WTC11 (cell line): Measurements from ENCODE around the gene RBM20. TPM values are rescaled to one million over a fixed set of nuclear protein-coding genes. Genes with fewer than 3 reads are reported as not detected.

Source experiments
- ATAC-seq: fragments of 200-7000 bp; cut with Tn5 transposase; 2 replicates; pipeline ENCODE4 v1.10.0; 2021; ENCODE audit warnings: mild to moderate bottlenecking, moderate library complexity
- CTCF ChIA-PET: fragments of 300-600 bp; sonication (Branson Sonifier 250); formaldehyde crosslinking; loops from one replicate; lab custom pipeline; 2021; ENCODE audit warnings: antibody characterized with exemption; lab: Charles Lee
- POLR2A ChIA-PET: fragments of 350-600 bp; sonication (Branson Sonifier 250); formaldehyde crosslinking; loops from one replicate; lab custom pipeline; 2021; ENCODE audit warnings: antibody characterized with exemption; lab: Charles Lee
- DNase-seq: peaks from one replicate; pipeline ENCODE4 v3.0.0; 2021; ENCODE audit warnings: low spot score
- H3K27ac Mint-ChIP-seq: 2 replicates; pipeline ENCODE4 v1.8.0; 2021; ENCODE audit warnings: mixed read lengths
- H3K27me3 Mint-ChIP-seq: 2 replicates; pipeline ENCODE4 v1.8.0; 2021; ENCODE audit warnings: low read depth, mild to moderate bottlenecking, moderate library complexity, mixed read lengths
- H3K36me3 Mint-ChIP-seq: 2 replicates; pipeline ENCODE4 v1.8.0; 2021; ENCODE audit warnings: mixed read lengths
- H3K4me1 Mint-ChIP-seq: 2 replicates; pipeline ENCODE4 v1.8.0; 2022; ENCODE audit warnings: mixed read lengths
- H3K4me3 Mint-ChIP-seq: 2 replicates; pipeline ENCODE4 v1.8.0; 2021; ENCODE audit warnings: mild to moderate bottlenecking, moderate library complexity, mixed read lengths
- H3K9me3 Mint-ChIP-seq: 2 replicates; pipeline ENCODE4 v1.8.0; 2021; ENCODE audit warnings: mixed read lengths
- CREB1 ChIP-seq: sonication (generic); formaldehyde crosslinking; IDR thresholded peaks from 2 replicates; pipeline ENCODE4 v1.8.0; 2023; ENCODE audit warnings: mild to moderate bottlenecking, missing genetic modification reagents
- CREM ChIP-seq: sonication (generic); formaldehyde crosslinking; IDR thresholded peaks from 2 replicates; pipeline ENCODE4 v1.8.1; 2022; ENCODE audit warnings: mild to moderate bottlenecking, missing genetic modification reagents, moderate library complexity
- FOXJ3 ChIP-seq: sonication (generic); formaldehyde crosslinking; IDR thresholded peaks from 2 replicates; pipeline ENCODE4 v1.9.0; 2021; ENCODE audit warnings: missing genetic modification reagents, mild to moderate bottlenecking, borderline replicate concordance
- GRHL2 ChIP-seq: fragments of 250-450 bp; sonication (Bioruptor Pico); IDR thresholded peaks from 2 replicates; pipeline ENCODE4 v1.8.0; 2022; ENCODE audit warnings: mild to moderate bottlenecking, moderate library complexity; ENCODE audit not compliant: insufficient replicate concordance, severe bottlenecking
- HMGA2 ChIP-seq: fragments of 250-450 bp; sonication (Bioruptor Pico); IDR thresholded peaks from 2 replicates; pipeline ENCODE4 v1.4.0; 2021; ENCODE audit warnings: mild to moderate bottlenecking, moderate library complexity
- HMGXB4 ChIP-seq: sonication (generic); formaldehyde crosslinking; IDR thresholded peaks from 2 replicates; pipeline ENCODE4 v1.8.1; 2023; ENCODE audit warnings: mild to moderate bottlenecking, moderate library complexity, missing genetic modification reagents
- NR1H2 ChIP-seq: sonication (generic); formaldehyde crosslinking; IDR thresholded peaks from 2 replicates; pipeline ENCODE4 v1.9.0; 2021; ENCODE audit warnings: mild to moderate bottlenecking, moderate library complexity, missing genetic modification reagents
- NR3C1 ChIP-seq: sonication (generic); formaldehyde crosslinking; conservative IDR thresholded peaks from 2 replicates; pipeline ENCODE4 v1.8.1; 2023; ENCODE audit warnings: low read depth, mild to moderate bottlenecking, missing genetic modification reagents
- PRRX2 ChIP-seq: fragments of 250-450 bp; sonication (Bioruptor Pico); IDR thresholded peaks from 2 replicates; pipeline ENCODE4 v1.8.0; 2021; ENCODE audit warnings: mild to moderate bottlenecking
- TEAD1 ChIP-seq: sonication (generic); formaldehyde crosslinking; IDR thresholded peaks from 2 replicates; pipeline ENCODE4 v1.8.0; 2022; ENCODE audit warnings: mild to moderate bottlenecking, missing genetic modification reagents
- ZNF121 ChIP-seq: sonication (generic); formaldehyde crosslinking; IDR thresholded peaks from 2 replicates; pipeline ENCODE4 v1.8.0; 2023; ENCODE audit warnings: missing genetic modification reagents
- ZNF423 ChIP-seq: fragments of 250-450 bp; sonication (Bioruptor Pico); IDR thresholded peaks from 2 replicates; pipeline ENCODE4 v2.1.2; 2022; ENCODE audit warnings: mild to moderate bottlenecking, moderate library complexity
- ZNF671 ChIP-seq: fragments of 250-450 bp; sonication (Bioruptor Pico); IDR thresholded peaks from 2 replicates; pipeline ENCODE4 v1.8.0; 2021; ENCODE audit warnings: mild to moderate bottlenecking
- total RNA-seq: library from RNA; stranded (reverse); gene quantifications from 3 replicates; pipeline ENCODE4 v1.2.3, GENCODE V29; 2021
- TF ChIP-seq, protein P1 (sequence below): sonication (generic); formaldehyde crosslinking; IDR thresholded peaks from 2 replicates; pipeline ENCODE4 v1.8.1; 2022; ENCODE audit warnings: missing genetic modification reagents, borderline replicate concordance
- TF ChIP-seq, protein P2 (sequence below): sonication (generic); formaldehyde crosslinking; IDR thresholded peaks from 2 replicates; pipeline ENCODE4 v1.8.0; 2022; ENCODE audit warnings: mild to moderate bottlenecking, missing genetic modification reagents
- TF ChIP-seq, protein P3 (sequence below): sonication (generic); formaldehyde crosslinking; IDR thresholded peaks from 2 replicates; pipeline ENCODE4 v1.8.1; 2022; ENCODE audit warnings: mild to moderate bottlenecking, missing genetic modification reagents, moderate library complexity, borderline replicate concordance
- TF ChIP-seq, protein P4 (sequence below): fragments of 200-600 bp; IDR thresholded peaks from 2 replicates; pipeline ENCODE4 v1.8.0; 2022; ENCODE audit warnings: antibody characterized with exemption

RBM20 gene
- total RNA-seq, 1 experiment from 2014 or later, result 0.52 TPM

GRCh38 chr10:110733218-110733952 is 89.2 kb downstream of the RBM20 start:
- DNase-seq (no peak), ATAC-seq (no peak)
- CTCF ChIA-PET, result no interaction called here
- H3K4me3 Mint-ChIP-seq, result no peak overlapping the region
- TF ChIP-seq TEAD1 (CRISPR knock-in tag) (no peak), FOXJ3 (CRISPR knock-in tag) (no peak), HMGXB4 (CRISPR knock-in tag) (no peak), ZNF671 (no peak), GRHL2 (CRISPR knock-in tag) (no peak)
- TF ChIP-seq, protein P1, sequence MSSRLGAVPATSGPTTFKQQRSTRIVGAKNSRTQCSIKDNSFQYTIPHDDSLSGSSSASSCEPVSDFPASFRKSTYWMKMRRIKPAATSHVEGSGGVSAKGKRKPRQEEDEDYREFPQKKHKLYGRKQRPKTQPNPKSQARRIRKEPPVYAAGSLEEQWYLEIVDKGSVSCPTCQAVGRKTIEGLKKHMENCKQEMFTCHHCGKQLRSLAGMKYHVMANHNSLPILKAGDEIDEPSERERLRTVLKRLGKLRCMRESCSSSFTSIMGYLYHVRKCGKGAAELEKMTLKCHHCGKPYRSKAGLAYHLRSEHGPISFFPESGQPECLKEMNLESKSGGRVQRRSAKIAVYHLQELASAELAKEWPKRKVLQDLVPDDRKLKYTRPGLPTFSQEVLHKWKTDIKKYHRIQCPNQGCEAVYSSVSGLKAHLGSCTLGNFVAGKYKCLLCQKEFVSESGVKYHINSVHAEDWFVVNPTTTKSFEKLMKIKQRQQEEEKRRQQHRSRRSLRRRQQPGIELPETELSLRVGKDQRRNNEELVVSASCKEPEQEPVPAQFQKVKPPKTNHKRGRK (CRISPR knock-in tag), result no peak
- TF ChIP-seq, protein P2, sequence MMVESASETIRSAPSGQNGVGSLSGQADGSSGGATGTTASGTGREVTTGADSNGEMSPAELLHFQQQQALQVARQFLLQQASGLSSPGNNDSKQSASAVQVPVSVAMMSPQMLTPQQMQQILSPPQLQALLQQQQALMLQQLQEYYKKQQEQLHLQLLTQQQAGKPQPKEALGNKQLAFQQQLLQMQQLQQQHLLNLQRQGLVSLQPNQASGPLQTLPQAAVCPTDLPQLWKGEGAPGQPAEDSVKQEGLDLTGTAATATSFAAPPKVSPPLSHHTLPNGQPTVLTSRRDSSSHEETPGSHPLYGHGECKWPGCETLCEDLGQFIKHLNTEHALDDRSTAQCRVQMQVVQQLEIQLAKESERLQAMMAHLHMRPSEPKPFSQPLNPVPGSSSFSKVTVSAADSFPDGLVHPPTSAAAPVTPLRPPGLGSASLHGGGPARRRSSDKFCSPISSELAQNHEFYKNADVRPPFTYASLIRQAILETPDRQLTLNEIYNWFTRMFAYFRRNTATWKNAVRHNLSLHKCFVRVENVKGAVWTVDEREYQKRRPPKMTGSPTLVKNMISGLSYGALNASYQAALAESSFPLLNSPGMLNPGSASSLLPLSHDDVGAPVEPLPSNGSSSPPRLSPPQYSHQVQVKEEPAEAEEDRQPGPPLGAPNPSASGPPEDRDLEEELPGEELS (CRISPR knock-in tag), result no peak
- TF ChIP-seq, protein P3, sequence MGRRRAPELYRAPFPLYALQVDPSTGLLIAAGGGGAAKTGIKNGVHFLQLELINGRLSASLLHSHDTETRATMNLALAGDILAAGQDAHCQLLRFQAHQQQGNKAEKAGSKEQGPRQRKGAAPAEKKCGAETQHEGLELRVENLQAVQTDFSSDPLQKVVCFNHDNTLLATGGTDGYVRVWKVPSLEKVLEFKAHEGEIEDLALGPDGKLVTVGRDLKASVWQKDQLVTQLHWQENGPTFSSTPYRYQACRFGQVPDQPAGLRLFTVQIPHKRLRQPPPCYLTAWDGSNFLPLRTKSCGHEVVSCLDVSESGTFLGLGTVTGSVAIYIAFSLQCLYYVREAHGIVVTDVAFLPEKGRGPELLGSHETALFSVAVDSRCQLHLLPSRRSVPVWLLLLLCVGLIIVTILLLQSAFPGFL (CRISPR knock-in tag), result no peak
- H3K4me1 Mint-ChIP-seq, result peaks cover 12% of the 10 kb centered on the region; the same call in 1 of the 2 replicates
- no peak overlapping the region for H3K27ac Mint-ChIP-seq
- POLR2A ChIA-PET, result no interaction called here
- H3K36me3 Mint-ChIP-seq, result no peaks in the 10 kb centered on the region
- no peaks in the 10 kb centered on the region for H3K9me3 Mint-ChIP-seq
- H3K27me3 Mint-ChIP-seq, result no peaks in the 10 kb centered on the region; the same call in 1 of the 2 replicates

DNA sequence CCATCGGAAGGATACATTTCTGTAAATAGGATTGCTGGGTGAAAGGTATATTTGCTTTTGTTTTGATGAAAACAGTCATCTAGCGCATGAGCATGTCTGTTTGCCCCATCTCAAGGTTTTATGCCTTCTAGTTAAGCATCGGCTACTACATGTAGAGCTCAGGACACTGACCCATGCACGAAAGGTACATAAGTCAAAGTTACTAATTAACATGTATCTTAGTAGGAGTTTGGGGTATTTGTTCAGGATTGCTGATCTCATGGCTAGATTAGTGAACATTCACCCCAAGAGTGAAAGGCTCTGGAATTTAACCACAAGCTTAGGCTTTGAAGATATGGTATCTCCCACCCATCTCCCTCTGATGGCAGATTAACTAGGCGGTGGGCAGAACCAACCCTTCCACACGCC is 91.5 kb downstream of the RBM20 start:
- Mint-ChIP-seq H3K4me1 (0 out of 2 replicates have a peak, but pooled peaks cover 5% of the 10 kb centered on the region), H3K27ac (no peak overlapping the region), H3K4me3 (no peak overlapping the region), H3K9me3 (no peaks in the 10 kb centered on the region), H3K27me3 (no peaks in the 10 kb centered on the region; the same call in 1 of the 2 replicates), H3K36me3 (no peaks in the 10 kb centered on the region)
- ChIA-PET CTCF (interaction anchor here (1.9 kb wide), 1 partner anchor 10 kb away, joined by 7 read pairs; no protein-coding TSS in a partner anchor), POLR2A (interaction anchor here (0.6 kb wide), 1 partner anchor 11 kb away, joined by 3 read pairs; no protein-coding TSS in a partner anchor)
- TF ChIP-seq ZNF121 (CRISPR knock-in tag) (no peak), GRHL2 (CRISPR knock-in tag) (no peak), ZNF423 (no peak), PRRX2 (no peak), FOXJ3 (CRISPR knock-in tag) (no peak), NR1H2 (CRISPR knock-in tag) (no peak), CREM (CRISPR knock-in tag) (no peak), NR3C1 (CRISPR knock-in tag) (no peak), HMGA2 (CRISPR knock-in tag) (no peak), CREB1 (CRISPR knock-in tag) (no peak), TEAD1 (CRISPR knock-in tag) (no peak)
- TF ChIP-seq, protein P4, sequence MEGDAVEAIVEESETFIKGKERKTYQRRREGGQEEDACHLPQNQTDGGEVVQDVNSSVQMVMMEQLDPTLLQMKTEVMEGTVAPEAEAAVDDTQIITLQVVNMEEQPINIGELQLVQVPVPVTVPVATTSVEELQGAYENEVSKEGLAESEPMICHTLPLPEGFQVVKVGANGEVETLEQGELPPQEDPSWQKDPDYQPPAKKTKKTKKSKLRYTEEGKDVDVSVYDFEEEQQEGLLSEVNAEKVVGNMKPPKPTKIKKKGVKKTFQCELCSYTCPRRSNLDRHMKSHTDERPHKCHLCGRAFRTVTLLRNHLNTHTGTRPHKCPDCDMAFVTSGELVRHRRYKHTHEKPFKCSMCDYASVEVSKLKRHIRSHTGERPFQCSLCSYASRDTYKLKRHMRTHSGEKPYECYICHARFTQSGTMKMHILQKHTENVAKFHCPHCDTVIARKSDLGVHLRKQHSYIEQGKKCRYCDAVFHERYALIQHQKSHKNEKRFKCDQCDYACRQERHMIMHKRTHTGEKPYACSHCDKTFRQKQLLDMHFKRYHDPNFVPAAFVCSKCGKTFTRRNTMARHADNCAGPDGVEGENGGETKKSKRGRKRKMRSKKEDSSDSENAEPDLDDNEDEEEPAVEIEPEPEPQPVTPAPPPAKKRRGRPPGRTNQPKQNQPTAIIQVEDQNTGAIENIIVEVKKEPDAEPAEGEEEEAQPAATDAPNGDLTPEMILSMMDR, result no peak
- TF ChIP-seq, protein P1 (CRISPR knock-in tag), result no peak
- DNase-seq (no peak), ATAC-seq (no peak)
